ENCODE data around the gene CLSTN2.

DNA sequence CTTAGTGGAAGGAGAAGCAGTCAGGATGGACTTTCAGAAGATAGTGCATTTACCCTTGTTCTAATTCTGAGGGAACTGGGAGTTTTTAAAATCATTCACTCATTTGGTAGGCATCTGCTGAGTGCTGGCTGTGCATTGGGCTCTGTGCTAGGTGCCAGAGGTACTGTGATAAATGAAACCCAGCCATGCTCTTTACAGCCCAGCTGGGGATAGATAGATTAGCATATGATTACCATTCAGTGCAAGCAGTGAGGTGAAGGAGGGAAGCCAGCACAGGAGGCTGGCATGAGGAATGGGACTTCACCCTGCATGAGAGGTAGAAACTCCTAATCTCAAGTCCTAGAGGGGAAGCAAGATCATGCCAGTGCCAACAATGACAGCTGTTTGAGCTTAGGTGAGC, 381.0 kb downstream of the CLSTN2 start:
- TF ChIP-seq, protein P1, sequence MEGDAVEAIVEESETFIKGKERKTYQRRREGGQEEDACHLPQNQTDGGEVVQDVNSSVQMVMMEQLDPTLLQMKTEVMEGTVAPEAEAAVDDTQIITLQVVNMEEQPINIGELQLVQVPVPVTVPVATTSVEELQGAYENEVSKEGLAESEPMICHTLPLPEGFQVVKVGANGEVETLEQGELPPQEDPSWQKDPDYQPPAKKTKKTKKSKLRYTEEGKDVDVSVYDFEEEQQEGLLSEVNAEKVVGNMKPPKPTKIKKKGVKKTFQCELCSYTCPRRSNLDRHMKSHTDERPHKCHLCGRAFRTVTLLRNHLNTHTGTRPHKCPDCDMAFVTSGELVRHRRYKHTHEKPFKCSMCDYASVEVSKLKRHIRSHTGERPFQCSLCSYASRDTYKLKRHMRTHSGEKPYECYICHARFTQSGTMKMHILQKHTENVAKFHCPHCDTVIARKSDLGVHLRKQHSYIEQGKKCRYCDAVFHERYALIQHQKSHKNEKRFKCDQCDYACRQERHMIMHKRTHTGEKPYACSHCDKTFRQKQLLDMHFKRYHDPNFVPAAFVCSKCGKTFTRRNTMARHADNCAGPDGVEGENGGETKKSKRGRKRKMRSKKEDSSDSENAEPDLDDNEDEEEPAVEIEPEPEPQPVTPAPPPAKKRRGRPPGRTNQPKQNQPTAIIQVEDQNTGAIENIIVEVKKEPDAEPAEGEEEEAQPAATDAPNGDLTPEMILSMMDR (conservative IDR thresholded peaks at IDR 0.05; ENCODE audit: low read depth, low read length) = no peak
- TF ChIP-seq POLR2A (IDR thresholded peaks at IDR 0.05; ENCODE audit: low read depth, low read length) (no peak), RFX5 (IDR thresholded peaks at IDR 0.05; ENCODE audit: low read depth, low read length) (no peak)

All from IMR-90 (cell line).